ENCODE results near the gene TTLL1.
"Not testable (repeated sequence)": the region's sequence is repeated elsewhere in the genome, so short reads cannot be mapped to it uniquely, and the experiment has no call there.

Gene TTLL1

GRCh38 chr22:43008921-43009320 lies 80.3 kb downstream of the TTLL1 start:
- DNase-seq, result no peak

- no peak for DNase-seq
These were observed 80.7 kb downstream of the TTLL1 start for GRCh38 chr22:43008509-43008908.

DNA sequence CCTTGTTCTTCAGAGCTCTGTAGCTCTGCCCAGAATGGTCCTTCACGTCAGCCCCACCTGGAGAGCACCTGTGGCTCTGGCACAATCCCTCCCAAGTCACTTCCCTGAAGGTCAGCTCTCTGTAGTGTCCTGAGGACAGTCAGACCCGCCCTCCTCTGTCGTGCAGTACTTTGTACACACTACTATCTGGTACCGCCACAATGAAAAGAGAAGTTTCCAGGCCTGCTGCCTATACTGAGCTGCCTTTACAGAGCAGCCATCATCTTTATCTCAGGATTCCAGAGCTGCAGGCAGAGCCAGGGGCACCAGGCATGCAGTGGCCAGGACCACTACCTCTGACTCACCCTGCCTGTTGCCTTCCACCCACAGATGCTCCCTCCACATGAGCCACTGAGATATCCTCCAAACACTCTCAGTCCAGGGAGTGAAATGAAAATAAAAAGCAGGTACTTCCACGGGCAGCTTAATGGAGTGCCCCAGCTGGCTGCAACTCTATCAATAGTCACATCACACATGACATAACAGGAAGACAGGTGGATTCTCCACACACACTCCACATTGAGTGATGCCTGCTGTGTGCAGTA lies 81.6 kb downstream of the TTLL1 start:
- DNase-seq, result no peak

DNA sequence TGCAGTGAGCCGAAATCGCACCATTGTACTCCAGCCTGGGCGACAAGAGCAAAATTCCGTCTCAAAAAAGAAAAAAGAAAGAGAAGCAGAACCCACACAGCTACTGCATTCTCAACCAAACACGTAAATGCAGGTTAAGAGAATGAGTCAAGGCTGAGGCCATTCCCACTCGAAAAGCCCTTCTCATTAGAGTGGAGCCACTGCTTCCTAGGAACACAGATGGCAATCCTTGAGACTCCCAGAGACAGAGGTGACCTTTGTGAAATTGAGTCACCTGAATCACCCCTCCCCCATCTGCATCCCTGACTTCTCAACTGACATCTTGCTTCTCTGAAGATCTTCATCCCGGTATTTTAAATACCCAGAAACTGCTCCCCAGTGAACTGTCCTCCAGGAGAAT lies 82.4 kb downstream of the TTLL1 start:
- no peak for DNase-seq

DNA sequence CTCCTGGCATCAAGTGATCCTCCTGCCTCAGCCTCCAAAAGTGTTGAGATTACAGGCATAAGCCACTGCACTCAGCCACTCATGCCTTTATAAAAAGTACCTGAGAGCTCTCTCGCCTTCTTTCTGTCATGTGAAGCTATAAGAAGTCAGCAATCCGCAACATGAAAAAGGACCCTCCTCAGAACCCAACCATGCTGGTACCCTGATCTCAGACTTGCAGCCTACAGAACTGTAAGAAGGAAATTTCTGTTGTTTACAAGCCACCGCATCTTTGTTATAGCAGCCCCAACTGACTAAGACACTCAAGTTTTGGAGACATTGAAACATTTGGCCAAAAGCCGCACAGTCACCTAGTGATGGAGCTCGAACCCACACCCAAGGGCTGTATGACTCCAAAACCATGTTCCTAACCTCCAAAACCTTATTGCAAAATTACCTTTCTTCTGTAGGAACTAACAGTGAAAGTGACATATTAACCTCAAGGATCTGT lies 83.1 kb downstream of the TTLL1 start:
- DNase-seq, result no peak

GRCh38 chr22:43005106-43005505 lies 84.1 kb downstream of the TTLL1 start:
- DNase-seq, result no peak

- DNase-seq, result no peak
These were observed 84.7 kb downstream of the TTLL1 start for GRCh38 chr22:43004362-43005035.

DNA sequence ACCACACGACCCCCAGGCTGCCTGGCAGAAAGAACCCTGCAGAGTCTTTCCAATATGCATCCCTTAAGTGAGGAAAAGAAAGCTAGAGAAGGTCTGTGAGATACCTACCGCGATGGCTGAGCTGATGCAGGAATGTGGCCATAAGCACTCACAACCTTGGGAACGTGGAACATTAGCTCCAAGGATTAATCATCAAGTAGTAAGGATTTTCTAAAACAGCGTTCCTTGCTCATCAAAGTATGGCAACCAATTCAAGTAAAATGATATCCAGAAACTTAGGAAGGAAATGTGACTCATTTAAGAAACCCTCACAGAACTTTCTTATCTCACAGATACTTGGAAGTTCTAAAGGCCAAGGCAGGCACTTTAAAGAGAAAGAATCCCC lies 87.0 kb downstream of the TTLL1 start:
- DNase-seq, result no peak

GRCh38 chr22:43001271-43002201 lies 87.7 kb downstream of the TTLL1 start:
- DNase-seq, result no peak

- DNase-seq, result no peak
These were observed 88.6 kb downstream of the TTLL1 start for GRCh38 chr22:43000441-43001175.

DNA sequence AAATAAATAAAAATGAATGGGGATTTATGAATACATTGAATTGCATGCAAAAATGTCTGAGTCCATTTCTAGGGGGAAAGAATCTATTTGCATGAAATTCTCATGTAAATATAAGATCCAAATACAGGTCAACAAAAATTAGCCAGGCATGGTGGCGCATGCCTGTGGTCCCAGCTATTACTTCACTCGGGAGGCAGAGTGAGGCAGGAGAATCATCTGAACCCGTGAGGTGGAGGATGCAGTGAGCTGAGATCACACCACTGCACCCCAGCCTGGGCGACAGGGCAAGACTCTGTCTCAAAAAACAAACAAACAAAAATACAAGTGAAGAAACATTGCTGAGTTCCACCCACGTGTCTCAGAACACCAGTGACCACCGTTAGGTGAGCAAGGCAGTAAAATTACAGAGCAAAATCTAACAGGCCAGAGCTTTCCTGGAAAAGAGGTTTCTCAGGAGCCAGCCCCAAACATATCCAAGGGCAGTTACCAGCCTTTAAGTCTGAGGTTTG lies 91.6 kb downstream of the TTLL1 start:
- no peak for DNase-seq

GRCh38 chr22:42996646-42997365 lies 92.4 kb downstream of the TTLL1 start:
- no peak for DNase-seq

- DNase-seq, result not testable (repeated sequence)
These were observed 93.5 kb downstream of the TTLL1 start for GRCh38 chr22:42995654-42996053.

DNA sequence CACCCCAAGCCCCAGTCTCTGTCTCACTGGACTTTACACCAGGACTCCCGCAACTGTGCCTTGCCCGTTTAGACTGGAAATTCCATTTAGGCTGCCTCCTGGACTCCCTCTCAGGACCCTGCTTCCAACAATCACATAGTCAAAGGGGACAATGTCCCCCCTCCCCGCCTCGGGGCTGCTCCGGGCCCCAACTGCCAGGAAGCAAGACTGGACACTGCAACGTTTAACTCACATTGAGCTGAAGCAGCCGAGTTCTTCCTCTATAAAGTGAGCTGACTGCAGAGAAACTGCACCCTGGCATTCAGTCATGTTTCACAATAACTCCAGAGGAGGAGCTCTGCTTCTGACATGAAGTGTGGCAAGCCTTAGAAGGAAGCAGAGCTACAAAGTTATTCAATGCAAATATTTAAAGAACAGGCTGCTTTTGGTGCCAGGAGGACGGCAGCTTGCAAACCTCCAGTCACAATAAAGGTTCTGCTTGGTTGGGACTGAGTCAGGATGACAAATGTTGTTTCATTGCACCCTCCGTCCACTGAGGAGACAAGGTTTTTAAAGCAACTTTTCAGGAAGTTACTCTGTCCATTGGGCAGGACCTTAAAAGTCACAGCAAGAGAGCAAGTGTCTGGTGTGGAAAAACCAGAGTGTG lies 94.2 kb downstream of the TTLL1 start:
- DNase-seq, result no peak

DNA sequence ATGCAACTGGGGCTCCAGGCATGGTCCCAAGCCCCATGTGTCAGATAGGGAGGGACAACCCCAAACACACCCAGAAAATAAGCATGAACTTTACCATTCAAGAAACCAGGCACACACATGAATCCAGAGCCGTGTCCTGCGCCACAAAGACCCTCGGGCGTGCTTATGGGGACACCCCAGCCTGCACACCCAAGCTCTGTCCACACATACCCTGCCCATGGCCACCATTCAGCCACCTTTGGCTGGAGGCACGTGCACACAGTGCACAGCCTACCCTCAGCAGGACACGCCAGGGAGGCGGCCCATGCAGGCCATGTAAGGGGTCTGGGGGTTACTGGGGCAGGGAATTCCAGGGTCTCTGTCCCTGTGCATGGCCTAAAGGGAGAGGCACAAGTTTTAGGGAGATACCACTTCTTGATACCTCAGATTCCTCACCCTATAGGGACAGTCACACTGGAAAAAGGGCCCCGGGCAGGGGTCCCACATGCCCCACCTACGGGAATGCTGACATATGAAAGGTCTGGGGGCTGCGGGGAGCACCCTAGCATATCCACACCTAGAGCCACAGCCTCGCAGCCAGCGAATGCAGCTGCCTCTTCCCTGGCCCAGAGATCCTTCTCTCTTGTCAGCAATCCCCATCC lies 94.8 kb downstream of the TTLL1 start:
- DNase-seq, result no peak

- DNase-seq, result no peak
These were observed 95.4 kb downstream of the TTLL1 start for GRCh38 chr22:42993651-42994275.

- DNase-seq, result no peak
These were observed 96.2 kb downstream of the TTLL1 start for GRCh38 chr22:42992886-42993479.

- no peak for DNase-seq
These were observed 97.1 kb downstream of the TTLL1 start for GRCh38 chr22:42992092-42992491.

GRCh38 chr22:42991010-42991651 lies 98.1 kb downstream of the TTLL1 start:
- DNase-seq, result no peak
